ENCODE results near the gene CNTN1. TPM values are rescaled to one million over a fixed set of nuclear protein-coding genes. Genes with fewer than 3 reads are reported as not detected.

Gene CNTN1
- polyA plus RNA-seq, 1 of the 3 experiments (the other 2 are of a cell fraction) = 0.13 TPM

- Histone ChIP-seq H3K27ac (ENCODE audit: low read depth in 2 of 2, low read length in 1 of 2) (no peak overlapping the region), H3K4me1 (ENCODE audit: control insufficient read depth in 1 of 2, insufficient read depth in 2 of 2, low read depth in 1 of 2, low read length in 1 of 2) (no peaks in the 10 kb centered on the region; a peak in 1 of 4 replicates), H4K20me1 (ENCODE audit: insufficient read depth) (no peaks in the 10 kb centered on the region), H3K9me2 (0 out of 2 replicates have a peak, but pooled peaks cover 3% of the 10 kb centered on the region), H3K9me3 (no peaks in the 10 kb centered on the region), H3K4me2 (no peak overlapping the region), H3K27me3 (ENCODE audit: insufficient read depth) (no peaks in the 10 kb centered on the region), H2AFZ (ENCODE audit: low read depth) (no peak overlapping the region), H3K36me3 (replicated peaks in 1 of 2; ENCODE audit: control insufficient read depth in 1 of 2, insufficient read depth in 2 of 2, low read length in 1 of 2) (no peaks in the 10 kb centered on the region), H3K79me2 (ENCODE audit: insufficient read depth) (no peaks in the 10 kb centered on the region), H3F3A (replicated peaks; ENCODE audit: insufficient read depth) (no peaks in the 10 kb centered on the region), H3K4me3 (ENCODE audit: low read depth in 2 of 2, low read length in 1 of 2) (no peak overlapping the region), H3K9ac (no peak overlapping the region)
- TF ChIP-seq ELF1 (IDR thresholded peaks at IDR 0.05) (no peak), TCF12 (IDR thresholded peaks at IDR 0.05) (no peak), EP300 (IDR thresholded peaks at IDR 0.05; ENCODE audit: borderline replicate concordance in 1 of 2, low read depth in 1 of 2, low read length in 1 of 2) (no peak), EZH2phosphoT487 (IDR thresholded peaks at IDR 0.05; ENCODE audit: borderline replicate concordance, low read depth) (no peak), GABPA (IDR thresholded peaks at IDR 0.05; ENCODE audit: low read depth) (no peak), MXI1 (IDR thresholded peaks at IDR 0.05; ENCODE audit: low read depth, low read length) (no peak), RXRA (IDR thresholded peaks at IDR 0.05; ENCODE audit: borderline replicate concordance, low read depth) (no peak), TAF1 (IDR thresholded peaks at IDR 0.05; ENCODE audit: borderline replicate concordance, low read depth, low read length) (no peak), FOXM1 (IDR thresholded peaks at IDR 0.05; ENCODE audit: low read depth) (no peak), NFIC (IDR thresholded peaks at IDR 0.05; ENCODE audit: borderline replicate concordance) (no peak), TEAD4 (IDR thresholded peaks at IDR 0.05; ENCODE audit: borderline replicate concordance, insufficient read depth) (no peak), RFX5 (IDR thresholded peaks at IDR 0.05; ENCODE audit: low read length) (no peak)
- TF ChIP-seq, protein P1, sequence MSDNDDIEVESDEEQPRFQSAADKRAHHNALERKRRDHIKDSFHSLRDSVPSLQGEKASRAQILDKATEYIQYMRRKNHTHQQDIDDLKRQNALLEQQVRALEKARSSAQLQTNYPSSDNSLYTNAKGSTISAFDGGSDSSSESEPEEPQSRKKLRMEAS (IDR thresholded peaks at IDR 0.05; ENCODE audit: low read depth) = no peak
- TF ChIP-seq, protein P2, sequence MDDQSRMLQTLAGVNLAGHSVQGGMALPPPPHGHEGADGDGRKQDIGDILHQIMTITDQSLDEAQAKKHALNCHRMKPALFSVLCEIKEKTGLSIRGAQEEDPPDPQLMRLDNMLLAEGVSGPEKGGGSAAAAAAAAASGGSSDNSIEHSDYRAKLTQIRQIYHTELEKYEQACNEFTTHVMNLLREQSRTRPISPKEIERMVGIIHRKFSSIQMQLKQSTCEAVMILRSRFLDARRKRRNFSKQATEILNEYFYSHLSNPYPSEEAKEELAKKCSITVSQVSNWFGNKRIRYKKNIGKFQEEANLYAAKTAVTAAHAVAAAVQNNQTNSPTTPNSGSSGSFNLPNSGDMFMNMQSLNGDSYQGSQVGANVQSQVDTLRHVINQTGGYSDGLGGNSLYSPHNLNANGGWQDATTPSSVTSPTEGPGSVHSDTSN (IDR thresholded peaks at IDR 0.05) = no peak
- TF ChIP-seq, protein P3, sequence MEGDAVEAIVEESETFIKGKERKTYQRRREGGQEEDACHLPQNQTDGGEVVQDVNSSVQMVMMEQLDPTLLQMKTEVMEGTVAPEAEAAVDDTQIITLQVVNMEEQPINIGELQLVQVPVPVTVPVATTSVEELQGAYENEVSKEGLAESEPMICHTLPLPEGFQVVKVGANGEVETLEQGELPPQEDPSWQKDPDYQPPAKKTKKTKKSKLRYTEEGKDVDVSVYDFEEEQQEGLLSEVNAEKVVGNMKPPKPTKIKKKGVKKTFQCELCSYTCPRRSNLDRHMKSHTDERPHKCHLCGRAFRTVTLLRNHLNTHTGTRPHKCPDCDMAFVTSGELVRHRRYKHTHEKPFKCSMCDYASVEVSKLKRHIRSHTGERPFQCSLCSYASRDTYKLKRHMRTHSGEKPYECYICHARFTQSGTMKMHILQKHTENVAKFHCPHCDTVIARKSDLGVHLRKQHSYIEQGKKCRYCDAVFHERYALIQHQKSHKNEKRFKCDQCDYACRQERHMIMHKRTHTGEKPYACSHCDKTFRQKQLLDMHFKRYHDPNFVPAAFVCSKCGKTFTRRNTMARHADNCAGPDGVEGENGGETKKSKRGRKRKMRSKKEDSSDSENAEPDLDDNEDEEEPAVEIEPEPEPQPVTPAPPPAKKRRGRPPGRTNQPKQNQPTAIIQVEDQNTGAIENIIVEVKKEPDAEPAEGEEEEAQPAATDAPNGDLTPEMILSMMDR (IDR thresholded peaks at IDR 0.05) = no peak
- POLR2A ChIA-PET = no interaction called here
- DNase-seq = no peak
- CTCF ChIA-PET = interaction anchor here (1.1 kb wide), 1 partner anchor 34 kb away, joined by 4 read pairs; no protein-coding TSS in a partner anchor
These were observed 288.3 kb downstream of the CNTN1 start for GRCh38 chr12:40980427-40980961.

DNA sequence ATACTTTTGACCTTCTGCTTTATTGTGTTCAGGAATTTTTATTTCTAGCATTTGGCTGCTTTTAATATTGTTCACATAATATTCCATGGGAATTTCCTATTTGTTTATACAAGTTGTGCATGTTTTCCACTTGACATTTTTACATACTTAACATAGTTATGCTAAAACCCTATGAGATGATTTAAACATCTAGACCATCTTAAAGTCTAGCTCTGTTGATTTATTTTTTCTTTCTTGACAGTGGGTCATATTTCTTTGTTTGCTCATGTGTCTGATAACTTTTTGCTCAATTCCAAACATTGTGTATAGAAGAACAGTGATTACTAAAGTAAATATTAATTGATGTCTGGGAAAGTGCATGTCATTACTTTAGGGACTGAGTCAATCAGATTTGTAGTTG lies 293.8 kb downstream of the CNTN1 start:
- ChIA-PET POLR2A (no interaction called here), CTCF (no interaction called here)
- TF ChIP-seq MXI1 (IDR thresholded peaks at IDR 0.05; ENCODE audit: low read depth, low read length) (no peak), FOXJ3 (CRISPR knock-in tag; IDR thresholded peaks at IDR 0.05) (no peak), JUND (IDR thresholded peaks at IDR 0.05) (no peak), EZH2phosphoT487 (IDR thresholded peaks at IDR 0.05; ENCODE audit: borderline replicate concordance, low read depth) (no peak), POLR2AphosphoS5 (IDR thresholded peaks at IDR 0.05; ENCODE audit: low read depth, low read length) (no peak), FOXM1 (IDR thresholded peaks at IDR 0.05; ENCODE audit: low read depth) (no peak), CHD2 (IDR thresholded peaks at IDR 0.05; ENCODE audit: low read length, partially characterized antibody) (no peak), RFX5 (IDR thresholded peaks at IDR 0.05; ENCODE audit: low read length) (no peak), GABPA (IDR thresholded peaks at IDR 0.05; ENCODE audit: low read depth) (no peak)
- TF ChIP-seq, protein P2 (IDR thresholded peaks at IDR 0.05) = no peak
- H3K79me2 ChIP-seq (ENCODE audit: insufficient read depth) = no peaks in the 10 kb centered on the region
- H3F3A ChIP-seq (replicated peaks; ENCODE audit: insufficient read depth) = no peaks in the 10 kb centered on the region
- no peak overlapping the region for H3K4me3 ChIP-seq (ENCODE audit: low read depth in 2 of 2, low read length in 1 of 2)
- H3K27me3 ChIP-seq (ENCODE audit: insufficient read depth) = no peaks in the 10 kb centered on the region
- H3K4me2 ChIP-seq = no peak overlapping the region
- no peak overlapping the region for H3K27ac ChIP-seq (ENCODE audit: low read depth in 2 of 2, low read length in 1 of 2)
- no peak overlapping the region for H2AFZ ChIP-seq (ENCODE audit: low read depth)
- 0 out of 2 replicates have a peak, but pooled peaks cover 3% of the 10 kb centered on the region for H3K9me2 ChIP-seq
- no peaks in the 10 kb centered on the region for H4K20me1 ChIP-seq (ENCODE audit: insufficient read depth)
- H3K36me3 ChIP-seq (replicated peaks in 1 of 2; ENCODE audit: control insufficient read depth in 1 of 2, insufficient read depth in 2 of 2, low read length in 1 of 2) = no peaks in the 10 kb centered on the region
- H3K9me3 ChIP-seq = no peaks in the 10 kb centered on the region
- no peaks in the 10 kb centered on the region for H3K4me1 ChIP-seq (ENCODE audit: control insufficient read depth in 1 of 2, insufficient read depth in 2 of 2, low read depth in 1 of 2, low read length in 1 of 2)
- no peak for DNase-seq
- H3K9ac ChIP-seq = no peak overlapping the region
